ENCODE results near the gene NEURL1B.
A peak's percentile ranks its signal among the peaks of the same experiment; 100 is the strongest.
"Not testable (repeated sequence)": the region's sequence is repeated elsewhere in the genome, so short reads cannot be mapped to it uniquely, and the experiment has no call there.

NEURL1B gene

DNA sequence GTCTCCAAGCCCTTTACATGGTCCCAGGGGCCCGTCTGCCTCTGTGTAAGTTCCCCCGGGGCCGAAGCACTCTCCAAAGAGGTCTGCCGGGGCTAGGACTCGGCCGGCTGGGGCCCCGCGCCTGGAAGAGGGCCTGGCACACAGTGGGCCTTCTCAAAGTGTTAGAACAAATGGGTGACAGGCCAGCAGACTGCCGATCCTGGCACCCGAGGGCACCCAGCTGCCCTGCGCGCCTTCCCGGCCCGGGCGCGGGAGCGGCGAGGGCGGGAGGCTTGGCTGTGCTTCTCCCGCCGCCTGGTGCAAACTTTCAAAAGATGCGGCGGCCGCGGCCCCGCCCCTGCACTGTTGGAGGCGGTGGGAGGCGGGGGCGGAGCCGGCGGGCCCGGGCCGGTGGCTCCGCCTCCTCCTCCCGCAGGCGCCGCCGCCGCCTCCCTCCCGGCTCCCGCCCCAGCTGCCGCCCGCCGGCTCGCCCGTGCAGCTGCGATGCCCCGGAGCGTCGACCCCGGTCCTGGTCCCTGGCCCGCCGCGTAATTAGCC, at the start of gene NEURL1B:
TSS of gene NEURL1B (plus strand) at position 442 of the 537 bp plus-strand sequence. CDS start 144 bp downstream, outside the sequence.
- DNase-seq: peak; percentile 32

- DNase-seq: no peak
These were observed 49.4 kb upstream of the NEURL1B start for GRCh38 chr5:172591636-172592035.

- no peak for DNase-seq
These were observed 48.2 kb upstream of the NEURL1B start for GRCh38 chr5:172592881-172593280.

GRCh38 chr5:172593306-172593705, 47.8 kb upstream of the NEURL1B start:
- DNase-seq: no peak

DNA sequence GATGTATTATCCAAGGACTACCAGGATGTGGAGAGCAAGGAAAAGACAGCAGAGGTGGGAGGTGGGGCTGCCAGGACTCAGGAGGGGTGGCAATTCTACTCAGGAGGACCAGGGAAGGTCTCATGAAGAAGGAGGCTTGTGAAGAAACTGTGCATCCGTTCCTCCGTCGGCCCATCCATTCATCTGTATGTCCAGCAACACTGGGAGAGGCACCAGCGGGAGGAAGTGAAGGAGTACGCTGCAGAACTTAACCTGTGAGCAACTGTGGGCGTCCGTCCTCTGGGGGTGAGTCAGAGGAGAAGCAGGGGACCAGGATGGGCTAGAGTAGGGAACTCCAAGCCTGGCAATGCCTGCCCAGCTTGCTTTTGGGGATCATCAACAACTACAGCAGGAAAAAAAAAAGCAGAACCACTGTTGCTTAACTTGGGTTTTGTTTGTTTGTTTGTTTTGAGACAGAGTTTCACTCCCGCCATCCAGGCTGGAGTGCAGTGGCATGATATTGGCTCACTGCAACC, 47.3 kb upstream of the NEURL1B start:
- no peak for DNase-seq

DNA sequence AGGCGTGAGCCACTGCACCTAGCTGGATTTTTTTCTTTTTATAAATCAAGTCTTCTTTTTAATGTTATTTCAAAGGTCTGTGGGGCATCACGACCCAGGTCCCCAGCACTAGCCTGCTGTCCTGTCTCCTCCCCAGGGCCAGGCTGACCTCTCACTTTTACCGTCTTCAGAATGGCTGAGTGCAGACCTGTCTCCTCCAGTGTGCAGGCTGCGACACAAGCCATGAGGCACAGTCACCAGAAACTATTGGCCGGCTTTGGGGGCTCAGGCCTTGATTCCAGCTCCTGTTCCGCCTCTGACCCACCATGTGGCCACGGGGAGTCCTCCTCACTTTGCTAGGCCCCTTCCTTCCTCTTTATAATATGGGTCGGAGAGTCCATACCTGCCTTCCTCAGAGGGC, 46.6 kb upstream of the NEURL1B start:
- no peak for DNase-seq

DNA sequence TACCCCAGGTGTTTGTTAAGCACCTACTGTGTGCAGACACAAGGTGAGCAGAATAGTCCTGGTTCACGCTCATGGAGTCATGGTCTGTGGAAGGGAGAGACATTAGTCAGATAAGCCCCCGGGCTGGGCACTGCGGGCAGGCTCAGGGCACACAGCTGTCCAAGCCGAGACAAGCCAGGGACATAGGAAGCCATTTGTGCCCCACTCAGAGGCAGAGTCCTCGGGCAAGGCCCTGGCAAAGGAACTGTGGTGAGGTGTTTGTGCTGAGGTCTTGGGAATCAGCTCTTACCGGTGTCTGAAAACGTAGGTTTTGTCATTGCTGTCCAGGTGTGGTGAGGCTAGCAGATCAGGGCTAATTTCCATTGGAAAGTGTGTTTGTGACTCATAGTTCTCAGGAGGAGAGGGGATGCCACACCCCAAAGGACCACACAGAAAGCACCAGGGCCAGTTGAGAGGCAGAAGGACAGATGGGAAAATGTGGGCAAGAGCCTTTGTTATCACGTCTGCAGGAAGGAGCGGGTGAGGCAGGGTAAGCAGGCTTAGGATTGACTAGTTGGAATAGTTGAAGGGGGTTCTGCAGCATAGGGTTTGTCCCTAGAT, 46.1 kb upstream of the NEURL1B start:
- no peak for DNase-seq

GRCh38 chr5:172595596-172596455, 45.2 kb upstream of the NEURL1B start:
- no peak for DNase-seq

GRCh38 chr5:172596638-172597231, 44.3 kb upstream of the NEURL1B start:
- DNase-seq: no peak

GRCh38 chr5:172597755-172598155, 43.3 kb upstream of the NEURL1B start:
- DNase-seq: no peak

DNA sequence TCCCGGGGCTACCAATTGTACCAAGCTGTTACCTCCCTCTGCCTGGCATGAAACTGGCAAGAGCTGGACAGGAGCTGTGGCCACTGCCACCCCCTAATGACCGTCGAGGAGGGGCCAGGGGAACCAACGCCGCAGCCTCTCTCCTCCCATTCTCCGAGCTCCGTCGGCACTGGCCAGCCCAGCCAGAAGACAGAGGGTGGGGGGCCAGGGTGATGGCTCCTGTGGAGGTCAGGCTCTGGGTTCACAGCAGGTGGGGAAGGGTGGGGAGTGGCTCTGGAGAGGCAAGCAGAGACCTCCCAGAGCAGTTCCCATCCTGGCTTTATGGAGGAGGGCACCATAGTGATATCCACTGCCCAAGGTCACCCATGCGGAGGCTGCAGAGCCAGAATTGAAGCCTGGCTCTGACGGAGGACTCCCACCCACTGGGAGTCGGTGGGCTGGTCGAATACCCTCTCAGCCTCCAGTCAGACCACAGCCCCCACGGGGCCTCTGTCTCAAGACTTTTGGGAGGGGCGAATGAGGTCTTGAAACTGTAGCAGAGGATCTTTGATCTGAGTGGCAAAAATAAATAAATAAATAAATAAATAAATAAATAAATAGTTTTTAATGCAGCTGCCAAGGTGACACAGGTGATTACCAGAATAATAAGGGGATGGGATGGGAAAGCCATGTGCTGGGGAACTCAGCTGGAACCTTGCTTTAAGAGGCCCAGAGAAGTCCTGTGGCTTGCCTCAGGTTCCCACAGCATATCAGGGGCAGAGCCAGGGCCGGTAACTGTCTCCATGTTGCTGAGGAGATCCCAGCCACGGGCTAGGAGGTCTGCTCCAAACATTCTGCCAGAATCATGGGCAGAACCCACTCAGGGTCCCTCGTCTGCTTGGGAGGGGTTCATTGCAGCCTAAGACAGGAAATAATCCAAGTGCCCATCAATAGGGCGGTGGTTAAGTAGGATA, 42.5 kb upstream of the NEURL1B start:
- no peak for DNase-seq

DNA sequence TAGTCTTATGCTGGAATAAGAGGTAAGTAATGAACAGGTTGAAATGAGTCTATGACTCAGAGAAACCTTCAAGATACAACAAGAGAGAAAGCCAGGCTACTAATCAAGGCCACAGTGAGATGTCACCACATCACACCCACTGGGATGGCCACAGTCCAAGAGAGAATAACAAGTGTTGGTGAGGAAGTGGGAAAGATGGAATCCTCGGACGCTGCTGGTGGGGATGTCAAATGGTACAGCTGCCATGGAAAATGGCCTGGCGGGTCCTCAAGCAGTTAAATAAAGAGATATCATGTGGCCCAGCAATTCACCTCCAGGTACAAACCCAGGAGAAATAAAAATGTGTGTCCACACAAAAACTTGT, 41.9 kb upstream of the NEURL1B start:
- no peak for DNase-seq

DNA sequence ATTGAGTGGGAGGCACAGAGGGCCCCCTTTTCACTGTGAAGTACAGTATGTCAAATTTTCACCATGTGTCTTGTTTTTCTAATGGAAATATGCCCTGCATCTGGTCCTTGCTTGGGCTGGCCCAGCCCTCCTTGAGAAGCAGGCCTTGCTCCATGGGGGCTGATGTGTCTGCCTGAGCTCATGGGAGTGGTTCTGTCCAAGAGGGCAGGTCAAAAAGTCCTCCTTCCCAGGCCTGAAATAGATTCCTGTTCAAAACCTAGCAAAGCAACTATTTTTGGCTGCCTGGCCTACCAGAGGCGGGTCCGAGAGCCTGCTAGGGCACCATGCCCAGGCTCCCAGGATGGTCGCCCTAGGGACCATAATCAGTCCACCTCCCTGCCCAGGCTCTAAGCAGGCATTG, 40.5 kb upstream of the NEURL1B start:
- DNase-seq: no peak

- DNase-seq: not testable (repeated sequence)
These were observed 39.5 kb upstream of the NEURL1B start for GRCh38 chr5:172601576-172601975.

GRCh38 chr5:172602783-172603231, 38.3 kb upstream of the NEURL1B start:
- no peak for DNase-seq

GRCh38 chr5:172603251-172603806, 37.7 kb upstream of the NEURL1B start:
- DNase-seq: no peak

DNA sequence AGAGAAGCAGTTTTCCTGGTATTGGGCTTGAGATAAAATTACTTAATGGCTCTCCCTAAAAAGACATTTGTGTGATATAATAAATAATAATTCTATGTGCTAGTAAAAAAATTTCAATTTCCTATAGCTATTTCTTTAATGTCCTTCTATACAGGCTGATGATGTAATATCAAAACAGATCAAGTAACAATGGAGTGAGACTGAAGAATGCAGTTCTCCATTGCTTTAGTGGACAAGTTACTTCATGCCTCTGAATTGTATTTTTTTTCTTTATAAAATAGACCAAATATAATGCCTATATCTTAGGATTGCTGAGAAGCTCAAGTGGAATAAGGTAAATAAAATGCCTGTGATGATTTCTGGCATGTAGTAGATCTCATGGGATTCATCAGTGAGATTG, 35.6 kb upstream of the NEURL1B start:
- no peak for DNase-seq

- no peak for DNase-seq
These were observed 34.8 kb upstream of the NEURL1B start for GRCh38 chr5:172606156-172606785.

GRCh38 chr5:172607213-172607793, 33.8 kb upstream of the NEURL1B start:
- DNase-seq: no peak

DNA sequence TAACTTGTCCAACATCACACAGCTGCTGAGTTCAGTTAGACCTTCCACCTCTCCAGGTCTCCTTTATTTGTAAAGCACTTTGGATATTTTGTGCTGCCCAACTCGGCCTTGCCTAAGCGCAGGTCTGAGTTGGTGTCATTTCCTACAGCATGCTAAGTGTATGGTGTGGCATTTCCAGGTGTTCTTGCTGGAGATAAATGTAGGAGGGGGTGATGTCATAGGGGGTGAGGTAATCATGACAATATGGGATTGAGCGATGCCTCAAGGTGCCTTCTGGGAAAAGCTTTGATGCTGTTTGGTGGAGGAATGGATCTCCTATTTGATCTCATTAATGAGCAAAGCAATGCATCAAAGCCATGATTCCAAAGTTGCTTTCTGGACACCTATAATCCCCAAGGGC, 32.3 kb upstream of the NEURL1B start:
- DNase-seq: no peak

DNA sequence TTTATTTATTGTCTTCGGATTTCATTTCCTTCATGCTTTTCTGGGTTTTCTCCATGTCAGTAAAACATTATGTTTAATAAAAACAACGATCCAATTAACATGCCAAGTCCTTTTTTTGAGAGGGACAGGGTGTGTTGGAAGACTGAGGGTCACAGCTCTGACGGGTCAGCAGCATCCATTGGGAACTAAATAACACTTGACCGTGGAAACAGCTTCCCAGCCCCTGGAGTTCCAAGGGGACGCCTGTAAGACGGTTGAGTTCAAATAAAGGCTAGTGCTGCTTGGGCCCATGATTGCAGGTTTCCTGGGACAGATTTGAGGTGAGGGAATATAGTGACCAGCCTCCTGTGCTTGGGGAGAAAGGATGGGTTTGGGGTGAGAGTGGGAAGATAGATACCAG, 30.4 kb upstream of the NEURL1B start:
- no peak for DNase-seq

Data from stimulated activated CD4-positive, alpha-beta T cell treated with anti-CD3 and anti-CD28 coated beads, Interleukin-1b, Interleukin-23, amount 100 ng/mL, for 48 hours (primary cell).